A549 (cell line): ENCODE results near the gene RPL11. TPM values are rescaled to one million over a fixed set of nuclear protein-coding genes. Genes with fewer than 3 reads are reported as not detected.
A peak's percentile ranks its signal among the peaks of the same experiment; 100 is the strongest.

Experiments used
- ATAC-seq, 2 experiments: fragments of 200-7000 bp in 1 of 2; fragments of >200 bp in 1 of 2; cut with Nextera tagmentation in 1 of 2; cut with Tn5 transposase in 1 of 2; 3 replicates each; pipeline versions ENCODE4 v1.8.0 to v1.9.1; 2018 to 2020; ENCODE audit warnings: mild to moderate bottlenecking in 1 of 2, moderate library complexity in 1 of 2
- CTCF ChIA-PET: fragments of 300-600 bp; sonication (Branson Sonifier 250); formaldehyde crosslinking; extraction: SDS; loops from one replicate; lab custom pipeline; 2021; ENCODE audit warnings: antibody characterized with exemption, inconsistent platforms; lab: Yijun Ruan, JAX
- POLR2A ChIA-PET: fragments of 350-600 bp; formaldehyde crosslinking; extraction: SDS; loops from one replicate; lab custom pipeline; 2021; ENCODE audit warnings: antibody characterized with exemption, inconsistent platforms; lab: Yijun Ruan, JAX
- DNase-seq, 2 experiments: peaks; one replicate each; pipeline versions ENCODE4 v3.0.0 to v3.0.0-alpha.2; 2011 to 2016; ENCODE audit warnings: low read depth in 1 of 2, low spot score in 1 of 2
- FAIRE-seq: peaks from 2 replicates; lab custom pipeline; 2011; peaks lifted over from hg19 to GRCh38; lab: Jason Lieb, UNC
- H3K27ac ChIP-seq, 2 experiments: fragments of >200 bp; sonication (Bioruptor Twin); formaldehyde crosslinking; 3 replicates each; pipeline ENCODE4 v1.5.1; 2016 to 2017
- H3K4me1 ChIP-seq: fragments of >200 bp; sonication (Bioruptor Twin); formaldehyde crosslinking; 3 replicates; pipeline ENCODE4 v1.6.1; 2016
- H3K4me2 ChIP-seq: fragments of >200 bp; sonication (Bioruptor Twin); formaldehyde crosslinking; 3 replicates; pipeline ENCODE4 v1.6.1; 2016
- H3K4me3 ChIP-seq: fragments of >200 bp; sonication (Bioruptor Twin); formaldehyde crosslinking; 3 replicates; pipeline ENCODE4 v1.5.1; 2016
- H3K9me3 ChIP-seq: fragments of >200 bp; sonication (Bioruptor Twin); formaldehyde crosslinking; 3 replicates; pipeline ENCODE4 v1.6.1; 2016
- ATOH8 ChIP-seq: fragments of 250-450 bp; sonication (Bioruptor Pico); IDR thresholded peaks from 2 replicates; pipeline ENCODE4 v1.5.0; 2020; ENCODE audit warnings: low read depth, mild to moderate bottlenecking, moderate library complexity
- BCL3 ChIP-seq: fragments of >200 bp; sonication (Bioruptor Twin); formaldehyde crosslinking; IDR thresholded peaks from 3 replicates; pipeline ENCODE4 v1.6.1; 2016
- BHLHE40 ChIP-seq: IDR thresholded peaks from 2 replicates; pipeline ENCODE4 v1.6.1; 2012; ENCODE audit warnings: low read depth, low read length, inconsistent platforms
- FOSB ChIP-seq: fragments of 250-450 bp; sonication (Bioruptor Pico); IDR thresholded peaks from 2 replicates; pipeline ENCODE4 v1.5.0; 2020; ENCODE audit warnings: mild to moderate bottlenecking, moderate library complexity
- FOSL2 ChIP-seq, 2 experiments: fragments of 450-650 bp in 1 of 2; fragments of >200 bp in 1 of 2; sonication (Bioruptor Twin) in 1 of 2; formaldehyde crosslinking; IDR thresholded peaks; 2 replicates each; pipeline versions ENCODE4 v1.5.0 to v1.6.1; 2016 to 2020; ENCODE audit warnings: mild to moderate bottlenecking in 1 of 2, moderate library complexity in 1 of 2
- GATA3 ChIP-seq: IDR thresholded peaks from 2 replicates; pipeline ENCODE4 v1.6.1; 2012; ENCODE audit warnings: borderline replicate concordance
- HDAC2 ChIP-seq: fragments of 200-600 bp; sonication (generic); IDR thresholded peaks from 2 replicates; pipeline ENCODE4 v1.6.1; 2016
- HOXA7 ChIP-seq: fragments of 250-450 bp; sonication (Bioruptor Pico); IDR thresholded peaks from 2 replicates; pipeline ENCODE4 v1.5.0; 2020; ENCODE audit warnings: mild to moderate bottlenecking, moderate library complexity
- JUN ChIP-seq, 2 experiments: fragments of >200 bp; sonication (Bioruptor Twin); formaldehyde crosslinking; IDR thresholded peaks; 2 replicates in 1 of 2; 3 replicates in 1 of 2; pipeline ENCODE4 v1.6.1; 2016 to 2017
- MAZ ChIP-seq: fragments of 150-350 bp; IDR thresholded peaks from 2 replicates; pipeline ENCODE4 v1.6.1; 2014; ENCODE audit warnings: antibody characterized with exemption, low read depth, low read length, borderline replicate concordance
- MYC ChIP-seq: IDR thresholded peaks from 2 replicates; pipeline ENCODE4 v1.6.1; 2012; ENCODE audit warnings: mild to moderate bottlenecking, inconsistent platforms, low read length, improper control_type of control experiment, borderline replicate concordance
- NPAS2 ChIP-seq: fragments of 250-450 bp; sonication (Bioruptor Pico); IDR thresholded peaks from 2 replicates; pipeline ENCODE4 v1.8.0; 2022; ENCODE audit warnings: mild to moderate bottlenecking, moderate library complexity, borderline replicate concordance
- NR3C1 ChIP-seq: fragments of >200 bp; sonication (Bioruptor Twin); formaldehyde crosslinking; IDR thresholded peaks from 3 replicates; pipeline ENCODE4 v1.6.1; 2017
- RFX5 ChIP-seq: fragments of 450-650 bp; IDR thresholded peaks from 2 replicates; pipeline ENCODE4 v1.7.1; 2014; ENCODE audit warnings: antibody characterized with exemption, mild to moderate bottlenecking, moderate library complexity
- SREBF2 ChIP-seq: fragments of 450-650 bp; IDR thresholded peaks from 2 replicates; pipeline ENCODE4 v1.6.1; 2014; ENCODE audit warnings: mild to moderate bottlenecking, moderate library complexity
- TP53 ChIP-seq: fragments of 250-450 bp; sonication (Bioruptor Pico); IDR thresholded peaks from 2 replicates; pipeline ENCODE4 v1.5.0; 2021; ENCODE audit warnings: mild to moderate bottlenecking, moderate library complexity
- ZC3H11A ChIP-seq: fragments of 450-650 bp; IDR thresholded peaks from 2 replicates; pipeline ENCODE4 v1.6.1; 2014; ENCODE audit warnings: antibody characterized with exemption, mild to moderate bottlenecking
- ZNF302 ChIP-seq: fragments of 250-450 bp; sonication (Bioruptor Pico); IDR thresholded peaks from 2 replicates; pipeline ENCODE4 v1.9.0; 2021; ENCODE audit warnings: inconsistent platforms, mild to moderate bottlenecking, moderate library complexity
- ZSCAN20 ChIP-seq: fragments of 250-450 bp; sonication (Bioruptor Pico); IDR thresholded peaks from 2 replicates; pipeline ENCODE4 v1.8.0; 2022; ENCODE audit warnings: mild to moderate bottlenecking, moderate library complexity
- WGBS: methylation state at CpG from one replicate; pipeline ENCODE4 v1.1.6; 2017; ENCODE audit errors: missing lambda C conversion rate; 5-methylcytosine and 5-hydroxymethylcytosine counted together
- polyA plus RNA-seq, 4 experiments: library from polyadenylated mRNA; depleted of rRNA in 3 of 4; stranded (reverse); fragments of >200 nt; fragmentation: RNase III in 1 of 4; extraction: RNeasy Plus Mini Kit Qiagen cat#74134 plus additional on column Dnase treatment in 1 of 4; gene quantifications; 2 replicates in 3 of 4; 3 replicates in 1 of 4; pipeline ENCODE4 v1.2.3, GENCODE V29; 2011 to 2017

Gene RPL11
- polyA plus RNA-seq, 2 of the 4 experiments (the other 2 are of a cell fraction) = 1,292 to 1,329 TPM

- DNase-seq (no peak), ATAC-seq (no peak), FAIRE-seq (no peak)
- Histone ChIP-seq H3K9me3 (no peaks in the 10 kb centered on the region), H3K4me2 (peak overlapping the region; percentile 92; the same call in 1 of the 3 replicates), H3K27ac (no peak overlapping the region), H3K4me1 (peaks cover 37% of the 10 kb centered on the region), H3K4me3 (no peak overlapping the region)
- ChIA-PET POLR2A (no interaction called here), CTCF (interaction anchor here (0.7 to 0.8 kb wide), 2 partner anchors 22 kb away, joined by 4 read pairs; no protein-coding TSS in a partner anchor)
- TF ChIP-seq GATA3 (no peak), JUN (IDR thresholded peaks at IDR 0.05) (0 out of 5 replicates have a peak, but pooled peaks of 1 of the 2 experiments have one; percentile 3)
- 78% methylated on average over 4 of the region's 6 CpGs for WGBS
Observed at GRCh38 chr1:23696335-23696989, 4.9 kb downstream of the RPL11 start.

- no peak for FAIRE-seq
- ATAC-seq = no peak
- Histone ChIP-seq H3K27ac (no peak overlapping the region), H3K4me2 (no peak overlapping the region), H3K9me3 (no peaks in the 10 kb centered on the region), H3K4me1 (peaks cover 32% of the 10 kb centered on the region), H3K4me3 (no peak overlapping the region)
- POLR2A ChIA-PET = no interaction called here
- 0 out of 2 replicates have a peak, but pooled peaks have one; percentile 42 for TF ChIP-seq FOSB
- no peak for TF ChIP-seq RFX5
- no peak for DNase-seq
- 93% methylated on average over 5 of the region's 5 CpGs for WGBS
- CTCF ChIA-PET = interaction anchor here (0.6 kb wide), 2 partner anchors 127 to 139 kb away, joined by 3 read pairs; no protein-coding TSS in a partner anchor
Observed at GRCh38 chr1:23698466-23698865, 6.9 kb downstream of the RPL11 start.

- POLR2A ChIA-PET = interaction anchor here (0.8 to 1.8 kb wide), 2 partner anchors 8 to 14 kb away, joined by 3 to 12 read pairs; partner anchors contain the start of gene RPL11
- FAIRE-seq = no peak
- CTCF ChIA-PET = interaction anchor here (0.6 to 1.8 kb wide), 4 partner anchors 8 to 128 kb away, joined by 3 to 6 read pairs (median 4); partner anchors contain the start of gene RPL11
- no peak overlapping the region for H3K4me2 ChIP-seq
- peaks cover 21% of the 10 kb centered on the region for H3K4me1 ChIP-seq
- ATAC-seq = peak in 1 of 2 experiments; percentile 20; a peak in 2 of 6 replicates
- DNase-seq = no peak
- no peaks in the 10 kb centered on the region for H3K9me3 ChIP-seq
- H3K27ac ChIP-seq = no peak overlapping the region
- TF ChIP-seq BCL3 (no peak), SREBF2 (no peak), NR3C1 (no peak), ZNF302 (CRISPR knock-in tag) (no peak), ATOH8 (CRISPR knock-in tag) (no peak), MYC (no peak), RFX5 (no peak), HDAC2 (no peak), BHLHE40 (no peak), TP53 (CRISPR knock-in tag) (no peak), MAZ (no peak), FOSL2 (IDR thresholded peaks at IDR 0.05) (no peak), FOSL2 (CRISPR knock-in tag; IDR thresholded peaks at IDR 0.05) (no peak), HOXA7 (no peak), NPAS2 (CRISPR knock-in tag) (no peak), ZC3H11A (no peak), ZSCAN20 (CRISPR knock-in tag) (no peak)
- TF ChIP-seq, all 56 proteins: peak for 0
- 90% methylated on average over 7 of the region's 7 CpGs for whole genome bisulfite sequencing
- H3K4me3 ChIP-seq = no peak overlapping the region
Observed at GRCh38 chr1:23699280-23700179, 7.9 kb downstream of the RPL11 start.
